K562 (cell line): ENCODE data around the gene ADSS1.

Experiments
- CC2D1A ChIP-seq: fragments of 450-650 bp; IDR thresholded peaks from 2 replicates; pipeline ENCODE4 v1.6.1; 2017; ENCODE audit warnings: mild to moderate bottlenecking
- EGR1 ChIP-seq: fragments of 450-650 bp; conservative IDR thresholded peaks from 2 replicates; pipeline ENCODE4 v1.6.1; 2017; ENCODE audit warnings: mild to moderate bottlenecking
- FOSL1 ChIP-seq: fragments of 200-800 bp; sonication (Bioruptor generic); conservative IDR thresholded peaks from 2 replicates; pipeline ENCODE4 v1.6.1; 2016; ENCODE audit warnings: missing genetic modification characterization, missing compliant biosample characterization

DNA sequence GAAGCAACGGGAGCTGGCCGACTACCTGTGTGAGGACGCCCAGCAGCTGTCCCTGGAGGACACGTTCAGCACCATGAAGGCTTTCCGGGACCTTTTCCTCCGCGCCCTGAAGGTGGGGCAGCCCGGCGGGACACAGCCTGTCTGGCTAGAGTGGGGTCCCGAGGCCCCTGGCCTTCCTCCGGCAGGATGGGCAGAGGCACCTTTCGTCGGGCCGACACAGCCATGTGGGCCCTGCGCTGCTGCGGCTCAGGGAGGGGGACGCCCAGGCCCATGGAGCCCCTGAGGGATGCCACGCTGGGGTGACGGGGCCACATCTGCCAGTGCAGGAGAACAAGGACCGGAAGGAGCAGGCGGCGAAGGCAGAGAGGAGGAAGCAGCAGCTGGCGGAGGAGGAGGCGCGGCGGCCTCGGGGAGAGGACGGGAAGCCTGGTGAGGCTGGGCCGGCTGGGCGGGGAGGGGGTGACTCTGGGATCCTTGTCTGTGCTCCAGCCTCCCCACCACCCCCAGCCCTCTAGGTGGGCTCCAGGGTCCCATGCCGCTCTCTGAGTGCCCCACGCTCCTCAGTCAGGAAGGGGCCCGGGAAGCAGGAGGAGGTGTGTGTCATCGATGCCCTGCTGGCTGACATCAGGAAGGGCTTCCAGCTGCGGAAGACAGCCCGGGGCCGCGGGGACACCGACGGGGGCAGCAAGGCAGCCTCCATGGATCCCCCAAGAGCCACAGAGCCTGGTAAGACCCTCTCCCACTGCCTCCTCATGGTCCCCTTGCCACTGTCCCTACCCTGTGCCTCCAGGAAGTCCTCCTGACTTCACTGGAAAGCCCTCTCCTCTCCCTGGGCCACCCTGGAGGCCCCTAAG, 10.9 kb upstream of the ADSS1 start:
- no peak for TF ChIP-seq CC2D1A
- no peak for TF ChIP-seq EGR1
- no peak for TF ChIP-seq FOSL1 (tag)
